LNCAP (cell line): ENCODE results near the gene MINAR1.

Experiments
- CTCF ChIP-seq: fragments of 450-650 bp; IDR thresholded peaks from 2 replicates; pipeline ENCODE4 v1.5.1; 2017; ENCODE audit warnings: mild to moderate bottlenecking

MINAR1 gene

GRCh38 chr15:79434361-79434760 is 2.2 kb downstream of the MINAR1 start:
- no peak for TF ChIP-seq CTCF

- no peak for TF ChIP-seq CTCF
These were observed 4.1 kb downstream of the MINAR1 start for GRCh38 chr15:79436037-79436780.

- no peak for TF ChIP-seq CTCF
These were observed 5.3 kb downstream of the MINAR1 start for GRCh38 chr15:79437275-79438000.

GRCh38 chr15:79439236-79439635 is 7.1 kb downstream of the MINAR1 start:
- no peak for TF ChIP-seq CTCF

- TF ChIP-seq CTCF: no peak
These were observed 8.3 kb downstream of the MINAR1 start for GRCh38 chr15:79440355-79440908.

GRCh38 chr15:79442911-79443310 is 10.8 kb downstream of the MINAR1 start:
- no peak for TF ChIP-seq CTCF

- no peak for TF ChIP-seq CTCF
These were observed 14.9 kb downstream of the MINAR1 start for GRCh38 chr15:79447060-79447459.
